Heart right ventricle (tissue), 16 donors: ENCODE data around the gene H6PD. TPM values are rescaled to one million over a fixed set of nuclear protein-coding genes. Genes with fewer than 3 reads are reported as not detected.

ENCODE experiments used
- ATAC-seq, 8 donors: fragments of 200-7000 bp; cut with Tn5 transposase; one replicate each; pipeline ENCODE4 v1.9.1; 2020; ENCODE audit warnings: mild to moderate bottlenecking in 8 of 8, moderate library complexity in 8 of 8, moderate number of reproducible peaks in 1 of 8
- DNase-seq, 2 donors: peaks; one replicate each; pipeline ENCODE4 v3.0.0-alpha.2; 2020
- H3K27ac ChIP-seq, 10 donors: fragments of 200-600 bp; sonication (generic) in 2 of 10; one replicate each; pipeline versions ENCODE4 v1.5.0 to v1.8.0; 2020 to 2022; ENCODE audit warnings: mild to moderate bottlenecking in 3 of 10
- H3K27me3 ChIP-seq, 7 donors: fragments of 200-600 bp; one replicate each; pipeline ENCODE4 v1.8.0; 2021 to 2022; ENCODE audit warnings: mild to moderate bottlenecking in 2 of 7
- H3K36me3 ChIP-seq, 9 donors: fragments of 200-600 bp; sonication (generic) in 1 of 9; one replicate each; pipeline versions ENCODE4 v1.5.0 to v1.8.0; 2020 to 2022; ENCODE audit warnings: mild to moderate bottlenecking in 2 of 9
- H3K4me1 ChIP-seq, 9 donors: fragments of 200-600 bp; sonication (generic) in 1 of 9; one replicate each; pipeline versions ENCODE4 v1.5.0 to v1.8.0; 2020 to 2022; ENCODE audit warnings: mild to moderate bottlenecking in 4 of 9
- H3K4me3 ChIP-seq, 10 donors: fragments of 200-600 bp; sonication (generic) in 2 of 10; one replicate each; pipeline versions ENCODE4 v1.5.0 to v1.8.0; 2020 to 2022; ENCODE audit warnings: mild to moderate bottlenecking in 7 of 10, moderate library complexity in 2 of 10
- H3K9me3 ChIP-seq, 11 donors: fragments of 200-600 bp in 10 of 11; sonication (generic) in 2 of 11; one replicate each; pipeline versions ENCODE4 v1.5.0 to v1.8.0; 2013 to 2022; ENCODE audit warnings: mild to moderate bottlenecking in 2 of 11, control low read depth in 1 of 11, moderate library complexity in 1 of 11
- CTCF ChIP-seq, 9 donors: fragments of 200-600 bp; sonication (generic) in 2 of 9; IDR thresholded peaks; one replicate each; pipeline versions ENCODE4 v1.5.0 to v1.8.0; 2021 to 2022; ENCODE audit warnings: antibody characterized with exemption in 9 of 9, mild to moderate bottlenecking in 5 of 9, moderate library complexity in 1 of 9
- WGBS, 2 donors: extraction: QIAGEN DNeasy Blood & Tissue Kit; methylation state at CpG; one replicate each; pipeline ENCODE4 v1.1.7; 2013; ENCODE audit warnings: inconsistent platforms in 1 of 2; 5-methylcytosine and 5-hydroxymethylcytosine counted together
- intact Hi-C, 10 donors: fragments of 100-400 bp; cut with DNase I; formaldehyde crosslinking; loops; one replicate each; pipeline versions ENCODE4 v1.11.1 to v1.14.2; 2022
- polyA plus RNA-seq, 2 donors: library from polyadenylated mRNA; stranded (reverse); fragments of 200-250 nt; gene quantifications; one replicate each; pipeline ENCODE4 v1.2.3, GENCODE V29; 2013
- total RNA-seq, 10 donors: library from RNA; stranded (reverse); fragmentation: NEBNext Ultra II Directional in 3 of 10; extraction: Animal tissue kit (Norgen Biotek cat#: 25700) in 3 of 10; gene quantifications; one replicate each; pipeline versions ENCODE4 v1.2.1 to v1.2.4, GENCODE V29; 2021 to 2023
- donor health status: Arrhythmogenic right ventricular cardiomyopathy.
- donor health status: ischemic (EF 13 %, LVEDD 7.1; RV severe dilation, severe dysfunction).
- donor health status: healthy with polysubstance abuse.
- donor health status: DM: no; HTN: yes; CAD: no.
- donor health status: DM: no; HTN: no; CAD: no.
- donor health status: ischemic (EF 25% LVEDD 6.9; RV normal size, moderate dysfunction).
- donor health status: ischemic (EF 25% LVEDD 5.7; RV mildly dilated, moderate dysfunction).
- donor health status: healthy.
- donor health status: DM: yes; HTN: yes; CAD: no.
- donor health status: Ischemic cardiomyopathy.
- donor health status: ischemic (EF 35%, LVEDD 5.7; RV mildly dilated, moderate dysfunction).
- donor health status: nonischemic (EF 11% LVEDD 7.7; RV severe dilation, severe dysfunction).
- donor health status: DM: yes; HTN: yes; CAD: no.
- donor health status: PGD.
- donor health status: ischemic (EF 29% LVEDD 5.4; RV normal size, mild dysfunction).
- donor health status: nonischemic (EF 23%, LVEDD 6.1; RV moderate dilation, normal function).

Gene H6PD
- total and polyA plus RNA-seq, 12 donors: 5.7 to 45.0 (median 28.4) TPM

GRCh38 chr1:9225411-9225785 is 9.2 kb upstream of the H6PD start:
- WGBS, 2 donors: 60 to 66% methylated on average over 5 of the region's 5 CpGs
- intact Hi-C loops: no loop called here
- no peak overlapping the region for H3K4me3 ChIP-seq
- TF ChIP-seq CTCF (IDR thresholded peaks at IDR 0.05): no peak
- H3K27ac ChIP-seq: no peak overlapping the region
- H3K36me3 ChIP-seq: no peaks in the 10 kb centered on the region
- no peaks in the 10 kb centered on the region for H3K4me1 ChIP-seq
- no peak for DNase-seq
- no peaks in the 10 kb centered on the region for H3K27me3 ChIP-seq
- H3K9me3 ChIP-seq: no peaks in the 10 kb centered on the region
- ATAC-seq: no peak

- H3K27ac ChIP-seq: no peak overlapping the region
- DNase-seq (no peak), ATAC-seq (no peak)
- H3K36me3 ChIP-seq: no peaks in the 10 kb centered on the region
- intact Hi-C loops: no loop called here
- H3K9me3 ChIP-seq: no peaks in the 10 kb centered on the region
- no peak for TF ChIP-seq CTCF (IDR thresholded peaks at IDR 0.05)
- H3K4me3 ChIP-seq: no peak overlapping the region
- 86 to 87% methylated on average over 4 of the region's 4 CpGs for WGBS, 2 donors
- no peaks in the 10 kb centered on the region for H3K27me3 ChIP-seq
- peaks cover 0 to 14% (median 8%) of the 10 kb centered on the region in 9 donors for H3K4me1 ChIP-seq
Observed at GRCh38 chr1:9228609-9229008, 6.0 kb upstream of the H6PD start.

GRCh38 chr1:9229549-9229948 is 5.0 kb upstream of the H6PD start:
- WGBS, 2 donors: 90 to 92% methylated on average over 6 of the region's 6 CpGs
- peaks cover 0 to 22% (median 13%) of the 10 kb centered on the region in 9 donors for H3K4me1 ChIP-seq
- ATAC-seq: no peak
- intact Hi-C loops: no loop called here
- H3K36me3 ChIP-seq: no peaks in the 10 kb centered on the region
- no peak overlapping the region for H3K4me3 ChIP-seq
- no peaks in the 10 kb centered on the region for H3K27me3 ChIP-seq
- no peak for DNase-seq
- no peak overlapping the region for H3K27ac ChIP-seq
- TF ChIP-seq CTCF (IDR thresholded peaks at IDR 0.05): no peak
- H3K9me3 ChIP-seq: no peaks in the 10 kb centered on the region

GRCh38 chr1:9230869-9231533 is 3.6 kb upstream of the H6PD start:
- Histone ChIP-seq H3K9me3 (no peaks in the 10 kb centered on the region), H3K27me3 (no peaks in the 10 kb centered on the region), H3K36me3 (no peaks in the 10 kb centered on the region), H3K4me3 (no peak overlapping the region), H3K27ac (no peak overlapping the region), H3K4me1 (peaks cover 0 to 30% (median 20%) of the 10 kb centered on the region in 9 donors)
- ATAC-seq (no peak), DNase-seq (no peak)
- no peak for TF ChIP-seq CTCF (IDR thresholded peaks at IDR 0.05)
- WGBS, 2 donors: 94 to 97% methylated on average over 7 of the region's 7 CpGs
- intact Hi-C loops: no loop called here
